RKO (cell line): ENCODE measurements around the gene PSMB11.
"Not testable (repeated sequence)": the region's sequence is repeated elsewhere in the genome, so short reads cannot be mapped to it uniquely, and the experiment has no call there.

Experiments
- DNase-seq: peaks from one replicate; pipeline ENCODE4 v3.0.0-alpha.2; 2016; ENCODE audit warnings: low spot score

The PSMB11 gene, protein sequence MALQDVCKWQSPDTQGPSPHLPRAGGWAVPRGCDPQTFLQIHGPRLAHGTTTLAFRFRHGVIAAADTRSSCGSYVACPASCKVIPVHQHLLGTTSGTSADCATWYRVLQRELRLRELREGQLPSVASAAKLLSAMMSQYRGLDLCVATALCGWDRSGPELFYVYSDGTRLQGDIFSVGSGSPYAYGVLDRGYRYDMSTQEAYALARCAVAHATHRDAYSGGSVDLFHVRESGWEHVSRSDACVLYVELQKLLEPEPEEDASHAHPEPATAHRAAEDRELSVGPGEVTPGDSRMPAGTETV

DNA sequence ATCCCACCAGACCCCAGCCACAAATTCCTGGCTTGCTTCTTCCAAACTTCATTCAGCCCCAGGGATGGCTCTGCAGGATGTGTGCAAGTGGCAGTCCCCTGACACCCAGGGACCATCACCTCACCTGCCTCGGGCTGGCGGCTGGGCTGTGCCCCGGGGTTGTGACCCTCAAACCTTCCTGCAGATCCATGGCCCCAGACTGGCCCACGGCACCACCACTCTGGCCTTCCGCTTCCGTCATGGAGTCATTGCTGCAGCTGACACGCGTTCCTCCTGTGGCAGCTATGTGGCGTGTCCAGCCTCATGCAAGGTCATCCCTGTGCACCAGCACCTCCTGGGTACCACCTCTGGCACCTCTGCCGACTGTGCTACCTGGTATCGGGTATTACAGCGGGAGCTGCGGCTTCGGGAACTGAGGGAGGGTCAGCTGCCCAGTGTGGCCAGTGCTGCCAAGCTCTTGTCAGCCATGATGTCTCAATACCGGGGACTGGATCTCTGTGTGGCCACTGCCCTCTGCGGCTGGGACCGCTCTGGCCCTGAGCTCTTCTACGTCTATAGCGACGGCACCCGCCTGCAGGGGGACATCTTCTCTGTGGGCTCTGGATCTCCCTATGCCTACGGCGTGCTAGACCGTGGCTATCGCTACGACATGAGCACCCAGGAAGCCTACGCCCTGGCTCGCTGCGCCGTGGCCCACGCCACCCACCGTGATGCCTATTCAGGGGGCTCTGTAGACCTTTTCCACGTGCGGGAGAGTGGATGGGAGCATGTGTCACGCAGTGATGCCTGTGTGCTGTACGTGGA is at the start of gene PSMB11:
PSMB11 (plus strand) TSS at position 51 of the 804 bp plus-strand sequence; CDS start at position 65, 14 bp downstream.
- no peak for DNase-seq

DNA sequence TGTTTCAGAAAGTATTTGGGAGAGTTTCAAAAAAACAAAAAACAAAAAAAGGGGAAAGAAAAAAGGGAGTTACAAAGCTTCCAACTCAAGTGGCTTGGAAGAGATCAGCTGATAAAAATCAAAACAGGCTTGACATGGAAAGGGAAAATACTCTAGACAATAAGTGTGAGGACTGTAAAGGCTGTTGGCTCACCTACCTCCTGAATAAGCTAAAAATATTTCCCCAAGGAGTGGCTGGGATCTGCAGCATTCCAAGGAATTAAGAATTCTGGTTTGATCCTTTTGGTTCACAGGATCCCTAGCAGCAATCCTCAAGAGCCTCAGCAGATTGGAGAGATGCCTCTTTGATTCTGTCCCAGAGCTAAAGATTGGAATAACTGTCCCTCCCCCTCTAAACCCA is 48.5 kb upstream of the PSMB11 start:
- DNase-seq: no peak

DNA sequence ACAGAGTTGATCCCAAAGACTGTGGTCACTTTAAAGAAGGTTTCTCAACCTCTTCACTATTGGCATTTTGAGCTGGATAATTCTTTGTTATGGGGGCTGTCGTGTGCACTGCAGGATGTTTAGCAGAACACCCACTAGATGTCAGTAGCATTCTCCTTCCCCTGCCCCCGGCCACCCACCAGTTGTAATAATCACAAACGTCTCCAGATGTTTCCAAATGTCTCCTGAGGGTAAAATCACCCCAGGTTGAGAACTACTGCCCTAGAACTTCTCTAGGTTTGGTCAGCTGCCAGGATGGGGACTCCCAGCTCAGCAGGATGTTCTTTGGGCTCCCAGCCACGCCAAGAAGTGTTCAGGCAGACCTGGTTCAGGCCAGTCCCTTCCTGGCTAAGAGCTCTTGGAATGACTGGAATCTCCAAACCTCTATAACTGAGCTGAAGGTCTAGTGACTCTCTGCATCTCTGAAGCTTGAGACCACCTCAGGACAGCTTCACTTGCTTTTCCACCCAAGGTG is 47.2 kb upstream of the PSMB11 start:
- peak; percentile 44 for DNase-seq

DNA sequence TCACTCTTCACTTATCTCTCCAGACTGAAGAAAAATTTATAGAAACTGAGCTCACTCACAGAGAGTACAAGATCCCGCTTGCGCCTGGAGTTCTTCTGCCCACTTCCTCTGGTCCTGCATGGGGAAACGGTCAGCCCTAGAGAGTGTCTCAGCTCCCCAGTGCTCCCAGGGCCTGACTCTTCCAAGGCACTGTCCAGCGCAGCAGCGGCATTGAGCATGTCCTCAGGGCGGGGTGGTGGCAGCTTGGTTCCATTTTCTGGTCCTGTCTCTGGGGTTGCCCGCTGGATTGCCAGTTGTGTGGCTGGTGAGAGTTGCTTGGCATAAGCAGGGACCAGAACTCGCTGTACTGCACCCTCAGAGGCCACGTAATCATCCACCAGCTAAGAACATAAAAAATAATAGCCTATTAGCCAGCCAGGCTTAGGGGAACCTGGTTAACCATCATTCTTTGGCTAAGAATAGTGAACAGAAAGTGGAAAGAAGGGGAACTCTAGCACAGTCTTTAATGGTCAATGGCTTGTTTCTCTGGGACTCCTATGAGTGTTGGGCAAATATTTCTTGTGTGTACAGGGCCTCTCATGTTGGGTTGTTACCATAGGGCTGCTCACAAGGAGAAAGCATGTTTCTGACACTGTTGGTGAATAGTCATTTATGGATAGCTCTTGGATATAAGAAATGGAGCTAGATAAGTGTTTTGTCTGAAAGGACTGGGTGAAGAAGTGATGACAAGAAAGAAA is 46.0 kb upstream of the PSMB11 start:
- no peak for DNase-seq

DNA sequence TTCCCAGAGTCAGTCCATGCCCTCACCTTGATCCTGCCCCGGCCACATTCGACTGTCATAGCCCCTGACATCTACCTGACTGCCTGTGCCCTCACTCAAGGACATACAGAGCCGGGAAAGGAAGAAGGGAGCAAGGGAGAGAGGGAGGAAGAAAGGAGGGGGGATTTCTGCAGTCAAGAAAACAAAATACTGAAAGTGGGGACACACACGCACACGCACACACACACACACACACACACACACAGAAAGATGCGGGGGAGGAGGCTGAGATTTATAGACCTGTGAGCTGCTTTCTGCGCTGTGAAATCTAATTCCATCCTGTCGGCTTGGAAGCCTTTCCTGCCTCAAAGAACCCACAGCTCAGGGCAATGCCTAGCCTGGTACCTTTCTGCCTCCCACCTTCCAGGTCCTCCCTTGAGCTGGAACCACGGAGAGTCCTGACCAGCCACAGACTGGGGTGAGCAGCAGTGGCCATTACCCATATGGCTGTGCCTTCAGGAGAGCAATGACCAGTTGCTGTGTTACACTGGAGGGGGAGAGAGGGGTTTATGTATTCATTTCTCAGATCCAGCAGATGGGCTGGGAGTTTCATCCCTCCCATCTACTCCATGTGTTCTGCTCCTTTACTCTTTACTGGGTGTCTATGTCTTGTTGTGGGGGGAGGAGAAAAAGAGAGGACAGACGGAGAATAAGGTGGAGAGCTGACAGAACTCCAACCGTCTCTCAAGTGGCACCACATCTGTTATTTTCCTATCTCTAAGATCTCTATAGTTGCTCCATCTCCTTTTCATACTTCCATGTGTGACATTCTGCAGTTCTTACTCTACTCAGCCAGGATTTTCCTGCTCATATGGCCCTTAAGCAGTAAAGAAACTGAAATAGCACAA is 45.0 kb upstream of the PSMB11 start:
- DNase-seq: no peak

DNA sequence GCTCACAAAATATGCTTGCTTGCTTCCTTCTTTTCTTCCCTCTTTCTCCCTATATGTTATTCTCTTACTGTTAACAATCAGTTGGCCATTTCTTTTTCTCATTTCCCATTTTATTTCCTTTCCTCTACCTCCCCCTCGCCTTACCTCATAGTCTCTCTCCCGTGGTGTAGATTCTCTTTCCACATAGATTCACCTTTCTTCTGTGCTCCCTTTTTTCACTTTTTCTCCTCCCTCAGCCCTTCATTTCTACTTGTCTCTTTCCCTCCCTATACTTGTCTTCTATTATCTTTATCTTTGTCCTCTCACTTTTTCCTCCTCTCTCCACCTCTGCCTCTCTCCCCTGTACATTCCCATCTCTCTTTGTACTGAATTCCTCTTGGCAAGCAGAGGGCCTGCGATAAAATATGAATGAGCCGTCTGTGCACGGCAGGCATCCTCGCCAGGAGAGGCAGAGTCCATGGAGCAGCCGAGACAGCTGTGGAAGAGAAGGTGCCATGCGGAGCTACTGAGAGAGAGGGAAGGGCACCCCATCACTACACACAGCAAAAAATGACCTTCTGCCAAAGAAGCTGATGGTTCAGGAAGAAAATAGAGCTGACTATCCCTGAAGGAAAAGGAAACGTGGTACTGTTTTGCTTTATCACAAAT is 44.2 kb upstream of the PSMB11 start:
- no peak for DNase-seq

DNA sequence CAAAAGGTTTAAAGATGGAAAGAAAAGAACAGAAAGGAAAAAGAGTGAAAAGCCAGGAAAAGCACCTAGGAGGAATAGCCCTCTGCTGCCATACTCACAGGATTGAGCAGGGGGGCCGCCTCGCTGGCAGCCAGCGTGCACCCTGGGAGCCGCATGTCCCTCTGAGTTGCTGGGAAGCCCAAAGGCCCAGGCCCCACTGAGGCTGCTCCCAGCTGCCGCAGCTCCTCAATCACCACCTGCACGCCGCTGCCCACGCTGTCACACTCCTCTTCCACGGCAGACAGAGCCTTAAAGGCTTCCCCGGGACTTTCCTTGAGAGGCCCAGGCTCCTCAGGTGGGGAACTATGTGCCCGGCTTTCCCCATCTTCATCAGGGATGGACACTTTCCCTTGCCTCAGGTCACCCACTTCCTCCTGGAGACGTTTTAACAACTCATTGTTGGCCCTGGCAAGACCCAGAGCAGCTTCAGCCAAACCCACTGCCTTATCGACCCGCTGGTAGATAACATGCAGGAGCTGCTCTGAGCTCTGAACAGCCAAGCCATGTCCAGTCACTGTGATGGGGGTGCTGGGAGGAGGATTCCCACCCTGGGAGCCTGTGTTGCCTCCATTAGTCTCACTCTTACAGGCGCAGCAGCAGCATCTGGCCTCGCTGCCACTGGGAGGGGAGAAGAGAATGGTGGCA is 43.5 kb upstream of the PSMB11 start:
- no peak for DNase-seq

DNA sequence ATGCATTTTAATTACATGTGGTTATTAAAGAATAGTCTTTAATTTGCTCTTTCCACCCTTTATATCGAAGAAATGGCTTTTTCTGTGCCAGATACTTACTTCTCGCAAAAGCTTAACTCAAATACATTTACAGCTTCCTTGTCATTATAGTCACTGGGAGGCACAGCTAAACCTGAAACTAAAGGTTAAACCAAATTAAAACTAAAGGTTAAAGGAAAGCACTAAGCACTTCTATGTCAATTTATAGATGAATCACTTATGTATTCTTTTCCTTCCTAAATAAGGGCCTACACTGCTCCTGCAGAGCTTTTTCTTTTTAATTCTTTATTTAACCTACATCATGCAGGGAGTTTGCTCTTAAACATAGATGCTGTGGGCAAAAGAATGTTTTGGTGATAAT is 41.2 kb upstream of the PSMB11 start:
- DNase-seq: no peak

DNA sequence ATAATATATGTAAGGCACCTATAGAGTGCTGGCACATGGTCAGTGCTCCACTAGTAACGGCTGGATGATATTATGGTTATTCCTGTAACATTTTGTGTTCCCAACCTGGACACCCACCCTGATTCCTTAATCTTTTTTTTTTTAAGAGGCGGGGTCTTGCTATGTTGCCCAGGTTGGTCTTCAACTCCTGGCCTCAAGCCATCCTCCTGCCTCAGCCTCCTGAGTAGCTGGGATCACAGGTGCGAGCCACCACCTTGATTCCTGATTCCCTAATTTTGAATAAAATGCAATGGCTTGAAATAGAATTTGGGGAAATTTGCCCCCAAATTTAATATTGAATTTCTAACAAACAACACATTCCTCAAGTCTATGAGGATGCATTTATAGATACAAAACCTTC is 39.4 kb upstream of the PSMB11 start:
- DNase-seq: no peak

DNA sequence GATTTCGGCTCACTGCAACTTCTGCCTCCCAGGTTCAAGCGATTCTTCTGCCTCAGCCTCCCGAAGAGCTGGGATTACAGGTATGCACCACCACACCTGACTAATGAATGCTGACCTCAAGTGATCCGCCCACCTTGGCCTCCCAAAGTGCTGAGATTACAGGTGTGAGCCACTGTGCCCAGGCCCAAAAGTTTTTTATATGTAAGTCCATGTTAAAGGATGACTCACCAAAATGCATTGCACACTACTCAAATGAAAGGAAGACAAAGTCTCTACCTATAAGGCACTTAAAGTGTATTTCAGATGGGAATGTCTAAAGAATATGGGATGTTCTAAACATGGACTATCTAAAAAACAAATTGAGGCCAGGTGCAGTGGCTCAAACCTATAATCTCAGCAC is 37.7 kb upstream of the PSMB11 start:
- not testable (repeated sequence) for DNase-seq

DNA sequence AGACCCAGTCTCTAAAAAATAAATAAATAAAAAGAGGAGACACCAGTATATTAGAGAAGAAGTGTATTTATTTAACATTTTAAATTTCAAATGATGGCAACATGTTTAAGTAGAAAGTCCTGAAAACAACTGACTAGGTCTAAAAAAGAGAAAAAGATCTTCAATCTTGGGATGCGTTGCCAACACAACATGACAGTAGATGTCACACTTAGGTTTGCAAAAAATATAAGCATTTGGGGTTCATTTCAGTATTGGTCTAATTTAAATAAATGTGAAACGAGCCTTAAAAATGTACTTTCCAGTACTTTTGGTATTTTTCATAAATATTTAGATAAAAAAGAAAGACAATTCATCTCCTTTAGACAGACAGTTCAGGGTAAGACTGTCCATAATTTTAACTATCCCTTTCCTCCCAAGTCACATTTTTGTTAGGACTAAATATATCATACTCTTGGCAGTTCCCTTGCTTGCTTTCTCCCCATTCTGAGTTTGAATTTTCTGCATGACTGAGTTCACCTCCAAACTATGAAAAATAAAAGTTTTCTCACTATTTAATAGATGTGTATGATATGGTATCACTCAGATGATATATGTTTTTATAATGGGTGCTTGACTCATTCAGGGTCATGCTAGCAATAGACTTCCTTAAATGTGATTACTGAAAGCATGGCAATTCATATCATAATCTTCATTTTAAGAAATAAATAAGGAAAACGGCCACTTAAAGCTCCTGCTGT is 36.4 kb upstream of the PSMB11 start:
- peak; percentile 56 for DNase-seq

DNA sequence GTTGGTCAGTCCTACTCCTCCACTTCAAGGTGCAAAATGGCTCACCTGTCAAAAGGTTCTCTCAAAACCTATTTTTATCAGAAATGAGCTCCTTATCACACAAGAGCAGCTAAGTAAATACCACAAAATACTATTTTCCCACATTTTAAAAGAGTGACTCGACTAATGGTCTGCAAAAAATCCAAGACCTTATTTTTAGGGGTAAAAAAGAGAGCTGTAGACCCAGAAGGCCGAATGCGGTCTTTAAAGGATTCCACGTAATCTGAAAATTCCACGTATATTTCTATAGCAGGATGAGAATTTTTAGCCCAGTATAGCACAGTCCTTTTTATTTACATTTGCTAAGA is 35.9 kb upstream of the PSMB11 start:
- no peak for DNase-seq

DNA sequence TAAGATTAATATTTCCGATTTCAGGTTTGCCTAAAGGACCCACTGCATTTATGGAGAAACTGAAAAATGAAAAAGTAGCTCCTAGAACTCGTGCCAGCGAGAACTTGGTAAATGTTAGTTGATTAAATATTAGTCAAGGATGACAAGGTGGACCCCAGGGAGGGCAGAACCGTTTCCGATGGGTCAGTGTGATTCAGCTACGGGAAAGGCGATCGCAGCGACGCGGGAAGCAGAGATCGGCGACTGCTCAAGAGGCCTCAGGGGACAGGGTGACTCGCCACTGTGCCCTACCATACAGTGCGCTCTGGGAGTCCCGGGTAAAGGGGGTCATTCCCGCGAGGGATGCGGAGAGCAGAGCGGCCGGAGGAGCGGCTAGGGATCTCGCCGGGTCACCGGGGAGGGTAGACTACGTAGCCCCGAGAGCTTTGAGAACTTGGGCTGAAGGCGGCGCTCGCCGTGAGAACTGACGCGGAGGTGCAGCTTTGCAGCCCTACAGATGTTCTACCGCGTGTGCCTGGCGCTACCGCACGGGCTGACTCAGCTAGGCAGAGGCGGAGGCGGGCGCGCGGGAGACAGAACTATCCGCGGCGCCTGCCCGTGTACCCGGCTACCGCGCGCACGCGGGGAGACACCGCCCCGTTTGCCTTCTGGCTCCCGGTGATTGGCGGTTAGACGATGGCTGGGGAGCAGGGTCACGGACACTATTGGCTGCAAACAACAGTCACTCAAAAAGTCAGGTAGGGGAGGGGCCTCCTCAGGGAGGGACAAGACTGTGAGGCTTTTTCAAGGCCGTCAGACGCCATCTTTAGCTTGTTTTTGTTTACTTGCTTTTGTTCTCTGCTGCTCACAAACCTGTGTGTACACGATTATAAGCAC is 35.2 kb upstream of the PSMB11 start:
- DNase-seq: peak; percentile 98

DNA sequence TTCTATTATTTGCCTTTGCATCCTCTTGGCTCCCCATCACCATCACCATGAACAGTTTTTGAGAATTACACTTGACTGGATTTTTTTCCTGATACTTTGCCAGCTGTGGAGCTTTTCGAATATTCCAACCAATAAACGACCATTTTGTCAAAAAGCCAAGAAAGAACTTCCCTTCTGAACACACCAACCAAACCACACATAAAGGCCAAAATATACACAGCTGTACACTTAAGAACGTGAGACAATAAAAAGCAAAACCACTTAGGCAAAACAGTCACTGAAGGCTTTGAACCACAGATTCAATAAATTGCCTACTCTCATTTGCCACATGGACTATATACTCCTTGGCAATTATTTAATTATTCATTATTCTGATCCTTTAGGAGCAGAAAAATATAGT is 33.2 kb upstream of the PSMB11 start:
- peak; percentile 70 for DNase-seq

DNA sequence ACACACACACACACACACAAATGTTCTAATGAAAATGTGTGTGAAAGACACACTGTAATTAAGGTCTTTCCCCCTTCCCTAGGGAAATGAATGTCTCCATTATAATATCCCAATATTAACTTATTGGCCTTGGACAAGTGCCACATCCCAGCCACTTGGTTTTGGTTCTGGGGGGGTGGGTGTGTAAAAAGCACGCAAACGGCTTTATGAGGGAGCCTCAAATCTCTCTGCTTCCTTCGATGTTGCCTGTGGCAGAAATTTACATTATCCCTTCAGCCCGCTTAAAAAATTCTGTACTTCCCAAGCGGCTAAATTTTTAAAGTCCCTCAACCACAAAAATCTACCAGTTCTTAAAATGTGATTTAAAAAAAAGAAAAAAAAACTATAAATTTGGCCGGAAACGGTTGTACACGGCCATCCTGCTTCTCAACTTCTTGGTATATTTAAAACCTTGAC is 32.5 kb upstream of the PSMB11 start:
- DNase-seq: peak; percentile 47

DNA sequence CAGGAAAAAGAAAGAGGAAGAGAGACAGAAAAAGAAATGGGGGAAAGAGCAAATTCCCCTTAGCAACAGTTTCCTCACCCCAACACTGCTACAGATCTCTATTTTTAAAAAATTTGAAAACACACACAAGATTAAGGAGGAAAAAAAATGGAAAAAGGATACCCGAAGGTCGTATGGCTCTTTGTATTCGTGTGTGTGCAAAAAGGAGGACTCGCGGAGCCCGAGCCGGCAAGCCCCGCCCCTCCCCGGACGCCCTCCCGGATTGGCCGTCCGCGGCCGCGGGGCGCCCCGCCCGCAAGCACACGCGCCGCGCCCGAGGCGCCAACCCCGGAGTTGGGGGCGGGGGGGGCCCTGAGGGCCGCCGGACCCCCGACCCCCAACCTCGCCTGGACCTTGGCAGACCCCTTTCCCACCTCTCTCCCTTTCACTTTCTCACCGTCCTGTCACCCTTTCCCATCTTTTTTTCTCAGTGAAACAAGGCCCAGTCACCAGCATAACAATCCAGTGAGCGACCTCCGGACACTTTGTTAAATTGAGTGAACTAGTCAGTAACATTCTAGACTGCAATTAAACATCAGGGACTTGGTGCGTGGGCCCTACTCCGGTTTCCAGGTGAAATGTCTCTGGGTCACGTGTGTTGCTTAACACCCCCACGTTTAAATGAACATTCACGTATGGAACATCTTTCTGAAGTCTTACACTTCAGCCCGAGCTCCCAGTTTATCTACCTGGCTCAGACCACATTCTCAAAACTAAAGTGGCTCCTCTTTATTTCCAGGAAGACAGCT is 31.9 kb upstream of the PSMB11 start, which contains the start of gene C14orf93:
C14orf93 (minus strand) TSS at position 205 of the 788 bp plus-strand sequence. CDS start 11,120 bp downstream, outside the sequence.
- peak; percentile 84 for DNase-seq

DNA sequence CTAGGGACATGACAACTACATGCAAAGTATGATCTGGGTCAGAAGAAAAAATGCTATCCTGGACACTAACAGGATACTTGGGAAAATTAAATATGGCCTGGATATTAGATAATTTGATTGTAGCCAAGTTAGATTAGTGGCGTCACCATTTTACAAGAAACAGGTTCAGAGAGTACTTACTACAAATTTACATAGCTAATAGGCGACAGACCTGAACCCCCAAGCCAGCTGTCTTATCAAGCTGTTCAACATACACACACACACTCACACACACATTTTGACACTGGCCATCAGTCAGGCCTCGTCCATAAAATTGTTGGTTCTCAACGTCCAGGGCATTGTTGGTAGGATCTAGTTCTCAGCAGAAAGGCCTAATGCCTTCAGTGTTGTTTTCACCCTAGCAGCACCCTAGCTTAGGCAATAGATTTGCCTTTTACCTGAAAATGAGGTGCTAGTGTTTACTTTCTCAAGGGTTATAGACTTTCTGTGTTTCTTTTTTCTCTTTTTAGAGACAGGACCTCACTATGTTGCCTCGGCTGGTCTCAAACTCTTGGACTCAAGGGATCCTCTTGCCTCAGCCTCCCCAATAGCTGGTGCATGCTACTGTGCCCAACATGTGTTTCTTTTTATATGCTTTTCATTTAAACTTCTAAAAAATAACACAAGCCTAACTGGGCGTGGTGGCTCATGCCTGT is 28.8 kb upstream of the PSMB11 start:
- DNase-seq: no peak
